A673 (cell line): ENCODE results near the gene DIPK1B. TPM values are rescaled to one million over a fixed set of nuclear protein-coding genes. Genes with fewer than 3 reads are reported as not detected.

Source experiments
- BruUV-seq: library from RNA; stranded (reverse); fragments of 400-500 nt; replicated peaks from 2 replicates; lab custom pipeline; 2021; lab: Mats Ljungman, UMichigan
- CTCF ChIA-PET: fragments of 300-600 bp; sonication (Branson Sonifier 250); formaldehyde crosslinking; loops from one replicate; lab custom pipeline; 2022; ENCODE audit warnings: antibody characterized with exemption; lab: Charles Lee
- POLR2A ChIA-PET: fragments of 300-600 bp; sonication (Branson Sonifier 250); formaldehyde crosslinking; loops from one replicate; lab custom pipeline; 2022; ENCODE audit warnings: antibody characterized with exemption; ENCODE audit not compliant: low non-redundant PET; lab: Charles Lee
- DNase-seq: peaks from one replicate; pipeline ENCODE4 v3.0.0-alpha.2; 2015; ENCODE audit warnings: low spot score
- H3K27ac ChIP-seq: fragments of 200-600 bp; sonication (generic); 2 replicates; pipeline ENCODE4 v1.5.1; 2016; ENCODE audit warnings: mixed run types, low read depth, mild to moderate bottlenecking, mixed read lengths, antibody characterized with exemption, low read length; ENCODE audit not compliant: poor library complexity, severe bottlenecking
- H3K27me3 ChIP-seq: fragments of 200-600 bp; sonication (generic); replicated peaks from 2 replicates; pipeline ENCODE4 v1.6.1; 2017; ENCODE audit warnings: mixed run types, low read depth, mild to moderate bottlenecking, mixed read lengths, antibody characterized with exemption, low read length; ENCODE audit not compliant: insufficient read depth, poor library complexity
- H3K36me3 ChIP-seq: fragments of 200-600 bp; sonication (generic); 2 replicates; pipeline ENCODE4 v1.6.1; 2016; ENCODE audit warnings: mixed run types, mild to moderate bottlenecking, mixed read lengths, antibody characterized with exemption, low read length; ENCODE audit not compliant: insufficient read depth, poor library complexity, severe bottlenecking
- H3K4me1 ChIP-seq: fragments of 200-600 bp; sonication (generic); 2 replicates; pipeline ENCODE4 v1.6.1; 2017; ENCODE audit warnings: mixed run types, mild to moderate bottlenecking, mixed read lengths, antibody characterized with exemption, low read length; ENCODE audit not compliant: insufficient read depth, poor library complexity, severe bottlenecking
- H3K4me3 ChIP-seq: fragments of 200-600 bp; sonication (generic); 2 replicates; pipeline ENCODE4 v1.5.1; 2016; ENCODE audit warnings: low read depth, mixed run types, mild to moderate bottlenecking, mixed read lengths, low read length; ENCODE audit not compliant: poor library complexity, severe bottlenecking
- H3K9me3 ChIP-seq: fragments of 200-600 bp; sonication (generic); 2 replicates; pipeline ENCODE4 v1.6.1; 2016; ENCODE audit warnings: mixed run types, low read depth, mild to moderate bottlenecking, mixed read lengths, antibody characterized with exemption, low read length; ENCODE audit not compliant: poor library complexity, severe bottlenecking
- CTCF ChIP-seq: fragments of 300-800, 200-600 bp; sonication (generic); conservative IDR thresholded peaks from 2 replicates; pipeline ENCODE4 v1.5.1; 2017; ENCODE audit warnings: low read depth, mild to moderate bottlenecking, antibody characterized with exemption, low read length, moderate library complexity, mixed read lengths
- EZH2 ChIP-seq: fragments of 200-600 bp; sonication (generic); IDR thresholded peaks from 2 replicates; pipeline ENCODE4 v1.6.1; 2017; ENCODE audit warnings: borderline replicate concordance, low read depth, mild to moderate bottlenecking, mixed read lengths, antibody characterized with exemption, low read length; ENCODE audit not compliant: poor library complexity, severe bottlenecking
- intact Hi-C: fragments of 100-400 bp; cut with micrococcal nuclease; formaldehyde crosslinking; loops from one replicate; pipeline ENCODE4 v1.10.0; 2022; ENCODE audit not compliant: unreplicated experiment
- total RNA-seq: library from RNA; stranded (reverse); gene quantifications from 2 replicates; pipeline ENCODE4 v1.2.3, GENCODE V29; 2021

DIPK1B gene
- total RNA-seq, 1 experiment from 2014 or later = 26.4 TPM

- intact Hi-C loops = no loop called here
- no peak overlapping the region for H3K27ac ChIP-seq
- TF ChIP-seq EZH2 (no peak), CTCF (no peak)
- H3K4me1 ChIP-seq = peaks cover 4% of the 10 kb centered on the region
- CTCF ChIA-PET = no interaction called here
- POLR2A ChIA-PET = no interaction called here
- H3K9me3 ChIP-seq = no peaks in the 10 kb centered on the region
- no peak for DNase-seq
- no peaks in the 10 kb centered on the region for H3K36me3 ChIP-seq
- no TSS peak for BruUV-seq
- no peaks in the 10 kb centered on the region for H3K27me3 ChIP-seq
- no peak overlapping the region for H3K4me3 ChIP-seq
Measured at GRCh38 chr9:136693135-136693489, 19.3 kb upstream of the DIPK1B start.

- no peak overlapping the region for H3K4me3 ChIP-seq
- intact Hi-C loops = no loop called here
- POLR2A ChIA-PET = no interaction called here
- no peak for DNase-seq
- no peaks in the 10 kb centered on the region for H3K27me3 ChIP-seq
- no TSS peak for BruUV-seq
- TF ChIP-seq EZH2 = no peak
- no peak for TF ChIP-seq CTCF
- peaks cover 7% of the 10 kb centered on the region for H3K4me1 ChIP-seq
- no peaks in the 10 kb centered on the region for H3K36me3 ChIP-seq
- H3K27ac ChIP-seq = no peak overlapping the region
- no peaks in the 10 kb centered on the region for H3K9me3 ChIP-seq
- CTCF ChIA-PET = interaction anchor here (0.6 to 0.7 kb wide), 2 partner anchors 11 to 356 kb away, joined by 3 to 5 read pairs; no protein-coding TSS in a partner anchor
Measured at GRCh38 chr9:136693490-136694162, 18.7 kb upstream of the DIPK1B start.

GRCh38 chr9:136694163-136694871, 18.1 kb upstream of the DIPK1B start:
- peak; percentile 50 for DNase-seq
- no peaks in the 10 kb centered on the region for H3K27me3 ChIP-seq

More at GRCh38 chr9:136694163-136694871, 18.1 kb upstream of the DIPK1B start:
- no peak overlapping the region for H3K27ac ChIP-seq
- no peak overlapping the region for H3K4me3 ChIP-seq
- POLR2A ChIA-PET = no interaction called here
- intact Hi-C loops = no loop called here
- CTCF ChIA-PET = interaction anchor here (0.6 to 0.7 kb wide), 3 partner anchors 11 to 356 kb away, joined by 3 to 5 read pairs (median 4); no protein-coding TSS in a partner anchor
- H3K4me1 ChIP-seq = peaks cover 7% of the 10 kb centered on the region
- no TSS peak for BruUV-seq
- TF ChIP-seq CTCF = peak; percentile 73
- TF ChIP-seq EZH2 = no peak
- no peaks in the 10 kb centered on the region for H3K36me3 ChIP-seq
- H3K9me3 ChIP-seq = no peaks in the 10 kb centered on the region
